HCT116 (cell line): ENCODE measurements around the gene DMD. TPM values are rescaled to one million over a fixed set of nuclear protein-coding genes. Genes with fewer than 3 reads are reported as not detected.

ENCODE experiments used
- ATAC-seq: fragments of 200-7000 bp; cut with Tn5 transposase; 2 replicates; pipeline ENCODE4 v1.9.1; 2020; ENCODE audit warnings: mild to moderate bottlenecking, moderate library complexity
- BruUV-seq: library from RNA; stranded (reverse); fragments of 400-500 nt; replicated peaks from 2 replicates; lab custom pipeline; 2021; lab: Mats Ljungman, UMichigan
- CTCF ChIA-PET: fragments of 300-600 bp; sonication (Branson Sonifier 250); formaldehyde crosslinking; loops from one replicate; lab custom pipeline; 2021; ENCODE audit warnings: antibody characterized with exemption; lab: Charles Lee
- POLR2A ChIA-PET: fragments of 300-600, 350-600 bp; sonication (Branson Sonifier 250); formaldehyde crosslinking; loops from one replicate; lab custom pipeline; 2021; ENCODE audit warnings: antibody characterized with exemption; lab: Charles Lee
- RAD21 ChIA-PET, 2 experiments: fragments of 300-600 bp; sonication (Branson Sonifier 250); formaldehyde crosslinking; loops; one replicate each; lab custom pipeline; 2023; ENCODE audit warnings: low total read pairs in 2 of 2; ENCODE audit not compliant: uncharacterized antibody in 2 of 2, unreplicated experiment in 2 of 2, low non-redundant PET in 1 of 2; lab: Charles Lee
- DNase-seq: peaks from one replicate; pipeline ENCODE4 v3.0.0-alpha.2; 2010; ENCODE audit warnings: low read depth, low spot score
- H2AFZ ChIP-seq: fragments of 200-600 bp; shearing (Covaris generic), sonication (generic); 2 replicates; pipeline ENCODE4 v1.6.1; 2017; ENCODE audit warnings: low read depth, mixed run types, mixed read lengths, antibody characterized with exemption, low read length; ENCODE audit not compliant: poor library complexity, severe bottlenecking
- H3K27ac ChIP-seq: 2 replicates; pipeline ENCODE4 v1.5.1; 2012; ENCODE audit warnings: low read depth, low read length
- H3K27me3 ChIP-seq: fragments of 200-600 bp; sonication (generic); 2 replicates; pipeline ENCODE4 v1.6.1; 2016; ENCODE audit warnings: mixed run types, low read length, mixed read lengths; ENCODE audit not compliant: insufficient read depth
- H3K36me3 ChIP-seq, 2 experiments: fragments of 200-500 bp in 1 of 2; fragments of 200-600 bp in 1 of 2; sonication (Bioruptor generic) in 1 of 2; sonication (generic) in 1 of 2; 2 replicates each; pipeline versions ENCODE4 v1.5.1 to v1.6.1; 2014 to 2016; ENCODE audit warnings: low read length in 2 of 2, inconsistent platforms in 1 of 2, mixed read lengths in 1 of 2, mixed run types in 1 of 2; ENCODE audit not compliant: insufficient read depth in 2 of 2, control insufficient read depth in 1 of 2
- H3K4me1 ChIP-seq, 2 experiments: fragments of 200-600 bp in 1 of 2; sonication (generic) in 1 of 2; 2 replicates each; pipeline versions ENCODE4 v1.5.1 to v1.6.1; 2012 to 2017; ENCODE audit warnings: low read length in 2 of 2, inconsistent platforms in 1 of 2, mild to moderate bottlenecking in 1 of 2, mixed read lengths in 1 of 2, mixed run types in 1 of 2, moderate library complexity in 1 of 2; ENCODE audit not compliant: insufficient read depth in 2 of 2, control insufficient read depth in 1 of 2
- H3K4me2 ChIP-seq: fragments of 200-600 bp; sonication (generic); 2 replicates; pipeline ENCODE4 v1.6.1; 2017; ENCODE audit warnings: mixed run types, low read length, mixed read lengths
- H3K4me3 ChIP-seq, 2 experiments: fragments of 200-600 bp in 1 of 2; sonication (generic) in 1 of 2; replicated peaks in 1 of 2; 2 replicates each; pipeline ENCODE4 v1.5.1; 2011 to 2016; ENCODE audit warnings: low read length in 2 of 2, control low read depth in 1 of 2, low read depth in 1 of 2, mild to moderate bottlenecking in 1 of 2, mixed read lengths in 1 of 2, mixed run types in 1 of 2
- H3K79me2 ChIP-seq: fragments of 200-600 bp; sonication (generic); 2 replicates; pipeline ENCODE4 v1.6.1; 2017; ENCODE audit warnings: mild to moderate bottlenecking, mixed run types, low read length, moderate library complexity, mixed read lengths; ENCODE audit not compliant: insufficient read depth
- H3K9ac ChIP-seq: fragments of 200-600 bp; sonication (generic); 2 replicates; pipeline ENCODE4 v1.6.1; 2016; ENCODE audit warnings: low read length, mixed read lengths
- H3K9me2 ChIP-seq: fragments of 200-600 bp; sonication (generic), shearing (Covaris generic); 2 replicates; pipeline ENCODE4 v1.6.1; 2017; ENCODE audit warnings: mixed run types, mild to moderate bottlenecking, moderate library complexity; ENCODE audit not compliant: insufficient read depth
- H3K9me3 ChIP-seq, 2 experiments: fragments of 200-500 bp in 1 of 2; fragments of 200-600 bp in 1 of 2; sonication (Bioruptor generic) in 1 of 2; sonication (generic) in 1 of 2; 2 replicates each; pipeline ENCODE4 v1.6.1; 2014 to 2017; ENCODE audit warnings: low read length in 2 of 2, mixed read lengths in 2 of 2, inconsistent platforms in 1 of 2, low read depth in 1 of 2, mild to moderate bottlenecking in 1 of 2, mixed run types in 1 of 2, moderate library complexity in 1 of 2; ENCODE audit not compliant: control insufficient read depth in 1 of 2, insufficient read depth in 1 of 2
- H4K20me1 ChIP-seq: fragments of 200-600 bp; sonication (generic), shearing (Covaris generic); 2 replicates; pipeline ENCODE4 v1.6.1; 2017; ENCODE audit warnings: mixed run types, mild to moderate bottlenecking, moderate library complexity; ENCODE audit not compliant: insufficient read depth
- POLR2A ChIP-seq: IDR thresholded peaks from 2 replicates; pipeline ENCODE4 v1.7.0; 2011; ENCODE audit warnings: borderline replicate concordance; ENCODE audit not compliant: insufficient read depth, insufficient read length; ENCODE audit errors: extremely low read depth
- ZNF274 ChIP-seq: fragments of 200-500 bp; sonication (Bioruptor generic); IDR thresholded peaks from 2 replicates; pipeline ENCODE4 v1.6.1; 2014; ENCODE audit warnings: mild to moderate bottlenecking, low read depth, low read length, inconsistent platforms
- intact Hi-C: fragments of 100-400 bp; cut with micrococcal nuclease; formaldehyde crosslinking; loops from 2 replicates; pipeline ENCODE4 v1.10.0; 2022
- total RNA-seq: library from RNA; stranded (reverse); gene quantifications from one replicate; pipeline ENCODE4 v1.2.1, GENCODE V29; 2021; ENCODE audit not compliant: unreplicated experiment
- TF ChIP-seq, protein P1 (sequence below): IDR thresholded peaks from 2 replicates; pipeline ENCODE4 v1.6.1; 2012
- TF ChIP-seq, protein P2 (sequence below), 3 experiments: fragments of 200-600 bp in 1 of 3; sonication (generic) in 1 of 3; IDR thresholded peaks in 2 of 3; conservative IDR thresholded peaks in 1 of 3; 2 replicates each; pipeline ENCODE4 v1.5.1; 2012 to 2017; ENCODE audit warnings: low read depth in 2 of 3, low read length in 2 of 3, antibody characterized with exemption in 1 of 3, borderline replicate concordance in 1 of 3, control low read depth in 1 of 3, mild to moderate bottlenecking in 1 of 3, mixed read lengths in 1 of 3, mixed run types in 1 of 3, moderate library complexity in 1 of 3; ENCODE audit not compliant: insufficient read depth in 1 of 3
- TF ChIP-seq, protein P3 (sequence below): IDR thresholded peaks from 2 replicates; pipeline ENCODE4 v1.6.1; 2011; ENCODE audit warnings: mild to moderate bottlenecking, low read length, moderate library complexity; ENCODE audit not compliant: insufficient replicate concordance; ENCODE audit errors: extremely low read depth

Gene DMD
- total RNA-seq, 1 experiment from 2014 or later = 0.05 TPM

DNA sequence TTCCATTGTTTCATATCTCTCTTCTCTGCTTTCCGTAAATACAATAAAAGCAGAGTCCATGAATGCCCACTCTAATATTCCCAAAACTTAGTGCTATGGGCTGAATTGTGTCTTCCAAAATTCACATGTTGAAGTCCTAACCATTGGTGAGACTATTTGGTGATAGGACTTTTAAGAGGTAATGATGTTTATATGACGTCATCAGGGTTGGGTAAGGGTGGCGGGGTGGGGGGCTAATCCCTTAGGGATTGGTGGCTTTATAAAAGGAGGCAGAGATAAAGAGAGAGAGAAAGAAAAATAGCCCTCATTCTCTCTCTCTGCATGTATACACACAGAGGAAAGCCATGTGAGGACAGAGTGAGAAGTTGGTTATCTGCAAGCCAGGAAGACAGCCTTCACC lies 722.2 kb downstream of the DMD start:
- Histone ChIP-seq H3K9ac (no peak overlapping the region), H3K4me1 (no peaks in the 10 kb centered on the region), H4K20me1 (no peaks in the 10 kb centered on the region), H3K36me3 (no peaks in the 10 kb centered on the region), H3K27ac (no peak overlapping the region), H3K27me3 (no peaks in the 10 kb centered on the region), H3K4me3 (no peak overlapping the region), H3K9me3 (no peaks in the 10 kb centered on the region), H3K79me2 (no peaks in the 10 kb centered on the region), H2AFZ (no peak overlapping the region), H3K4me2 (no peak overlapping the region), H3K9me2 (no peaks in the 10 kb centered on the region)
- POLR2A ChIA-PET = no interaction called here
- RAD21 ChIA-PET = no interaction called here
- no peak for TF ChIP-seq POLR2A
- no peak for TF ChIP-seq ZNF274
- TF ChIP-seq, protein P1, sequence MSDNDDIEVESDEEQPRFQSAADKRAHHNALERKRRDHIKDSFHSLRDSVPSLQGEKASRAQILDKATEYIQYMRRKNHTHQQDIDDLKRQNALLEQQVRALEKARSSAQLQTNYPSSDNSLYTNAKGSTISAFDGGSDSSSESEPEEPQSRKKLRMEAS = no peak
- intact Hi-C loops = no loop called here
- ATAC-seq (no peak), DNase-seq (no peak)
- BruUV-seq = no TSS peak
- CTCF ChIA-PET = no interaction called here

GRCh38 chrX:32483534-32484136 lies 727.7 kb downstream of the DMD start:
- BruUV-seq = no TSS peak
- Histone ChIP-seq H3K79me2 (no peaks in the 10 kb centered on the region), H4K20me1 (no peaks in the 10 kb centered on the region), H3K36me3 (no peaks in the 10 kb centered on the region), H3K4me3 (no peak overlapping the region), H3K4me2 (no peak overlapping the region), H3K9me3 (no peaks in the 10 kb centered on the region), H3K9ac (no peak overlapping the region), H3K4me1 (no peaks in the 10 kb centered on the region), H3K9me2 (no peaks in the 10 kb centered on the region), H3K27ac (no peak overlapping the region), H2AFZ (no peak overlapping the region), H3K27me3 (no peaks in the 10 kb centered on the region)
- RAD21 ChIA-PET = no interaction called here
- CTCF ChIA-PET = no interaction called here
- POLR2A ChIA-PET = no interaction called here
- no peak for ATAC-seq
- intact Hi-C loops = no loop called here
- DNase-seq = no peak
- TF ChIP-seq, protein P2, sequence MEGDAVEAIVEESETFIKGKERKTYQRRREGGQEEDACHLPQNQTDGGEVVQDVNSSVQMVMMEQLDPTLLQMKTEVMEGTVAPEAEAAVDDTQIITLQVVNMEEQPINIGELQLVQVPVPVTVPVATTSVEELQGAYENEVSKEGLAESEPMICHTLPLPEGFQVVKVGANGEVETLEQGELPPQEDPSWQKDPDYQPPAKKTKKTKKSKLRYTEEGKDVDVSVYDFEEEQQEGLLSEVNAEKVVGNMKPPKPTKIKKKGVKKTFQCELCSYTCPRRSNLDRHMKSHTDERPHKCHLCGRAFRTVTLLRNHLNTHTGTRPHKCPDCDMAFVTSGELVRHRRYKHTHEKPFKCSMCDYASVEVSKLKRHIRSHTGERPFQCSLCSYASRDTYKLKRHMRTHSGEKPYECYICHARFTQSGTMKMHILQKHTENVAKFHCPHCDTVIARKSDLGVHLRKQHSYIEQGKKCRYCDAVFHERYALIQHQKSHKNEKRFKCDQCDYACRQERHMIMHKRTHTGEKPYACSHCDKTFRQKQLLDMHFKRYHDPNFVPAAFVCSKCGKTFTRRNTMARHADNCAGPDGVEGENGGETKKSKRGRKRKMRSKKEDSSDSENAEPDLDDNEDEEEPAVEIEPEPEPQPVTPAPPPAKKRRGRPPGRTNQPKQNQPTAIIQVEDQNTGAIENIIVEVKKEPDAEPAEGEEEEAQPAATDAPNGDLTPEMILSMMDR (IDR thresholded peaks at IDR 0.05 in 2 of 3, conservative IDR thresholded peaks at IDR 0.05 in 1 of 3; ENCODE audit: borderline replicate concordance in 1 of 3, insufficient read depth in 1 of 3, low read depth in 2 of 3, low read length in 2 of 3) = peak in 2 of 3 experiments; percentile 12 to 33; a peak in 1 of 6 replicates
- TF ChIP-seq, protein P3, sequence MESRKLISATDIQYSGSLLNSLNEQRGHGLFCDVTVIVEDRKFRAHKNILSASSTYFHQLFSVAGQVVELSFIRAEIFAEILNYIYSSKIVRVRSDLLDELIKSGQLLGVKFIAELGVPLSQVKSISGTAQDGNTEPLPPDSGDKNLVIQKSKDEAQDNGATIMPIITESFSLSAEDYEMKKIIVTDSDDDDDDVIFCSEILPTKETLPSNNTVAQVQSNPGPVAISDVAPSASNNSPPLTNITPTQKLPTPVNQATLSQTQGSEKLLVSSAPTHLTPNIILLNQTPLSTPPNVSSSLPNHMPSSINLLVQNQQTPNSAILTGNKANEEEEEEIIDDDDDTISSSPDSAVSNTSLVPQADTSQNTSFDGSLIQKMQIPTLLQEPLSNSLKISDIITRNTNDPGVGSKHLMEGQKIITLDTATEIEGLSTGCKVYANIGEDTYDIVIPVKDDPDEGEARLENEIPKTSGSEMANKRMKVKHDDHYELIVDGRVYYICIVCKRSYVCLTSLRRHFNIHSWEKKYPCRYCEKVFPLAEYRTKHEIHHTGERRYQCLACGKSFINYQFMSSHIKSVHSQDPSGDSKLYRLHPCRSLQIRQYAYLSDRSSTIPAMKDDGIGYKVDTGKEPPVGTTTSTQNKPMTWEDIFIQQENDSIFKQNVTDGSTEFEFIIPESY = no peak
